ENCODE data around the gene ACTL7A. TPM values are rescaled to one million over a fixed set of nuclear protein-coding genes. Genes with fewer than 3 reads are reported as not detected.

The ACTL7A gene
- total RNA-seq, 2 donors from 2014 or later: not detected

DNA sequence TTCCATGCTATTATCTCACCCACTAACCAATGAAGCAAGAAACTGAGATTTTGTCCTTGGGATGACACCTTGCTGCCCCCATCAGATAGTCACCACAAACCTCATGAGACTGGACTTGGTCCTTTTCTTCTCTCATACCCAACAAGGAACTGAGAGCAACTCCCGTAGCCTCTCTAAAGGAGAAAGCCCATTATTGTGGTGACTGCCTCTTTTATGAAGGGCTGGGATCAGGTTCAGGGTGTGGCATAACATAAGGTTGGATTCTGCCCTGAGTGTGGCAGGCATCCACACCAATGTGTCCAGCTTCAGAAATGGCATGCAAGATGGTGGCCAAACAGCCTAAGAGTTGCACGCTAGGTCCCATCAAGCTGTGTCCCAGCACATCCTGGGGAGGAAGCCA lies 1.3 kb upstream of the ACTL7A start:
- Mint-ChIP-seq H3K9me3 (no peaks in the 10 kb centered on the region), H3K4me1 (no peaks in the 10 kb centered on the region), H3K36me3 (ENCODE audit: low read depth) (no peaks in the 10 kb centered on the region), H3K27me3 (ENCODE audit: insufficient read depth) (no peaks in the 10 kb centered on the region), H3K4me3 (no peak overlapping the region), H3K27ac (no peak overlapping the region)
- no peaks in the 10 kb centered on the region for H3K9me3 ChIP-seq (ENCODE audit: control insufficient read depth, low read length)
- no peaks in the 10 kb centered on the region for H3K36me3 ChIP-seq (ENCODE audit: control insufficient read depth, insufficient read depth, low read length)
- no peaks in the 10 kb centered on the region for H3K4me1 ChIP-seq (ENCODE audit: control insufficient read depth, insufficient read depth, low read length)
- WGBS, 2 experiments (ENCODE audit: insufficient coverage in 1 of 2, insufficient read length in 1 of 2): 99% methylated on average over 2 of the region's 2 CpGs; no CpG with 5 or more reads in 1 of the 2 experiments
- TF ChIP-seq, protein P1, sequence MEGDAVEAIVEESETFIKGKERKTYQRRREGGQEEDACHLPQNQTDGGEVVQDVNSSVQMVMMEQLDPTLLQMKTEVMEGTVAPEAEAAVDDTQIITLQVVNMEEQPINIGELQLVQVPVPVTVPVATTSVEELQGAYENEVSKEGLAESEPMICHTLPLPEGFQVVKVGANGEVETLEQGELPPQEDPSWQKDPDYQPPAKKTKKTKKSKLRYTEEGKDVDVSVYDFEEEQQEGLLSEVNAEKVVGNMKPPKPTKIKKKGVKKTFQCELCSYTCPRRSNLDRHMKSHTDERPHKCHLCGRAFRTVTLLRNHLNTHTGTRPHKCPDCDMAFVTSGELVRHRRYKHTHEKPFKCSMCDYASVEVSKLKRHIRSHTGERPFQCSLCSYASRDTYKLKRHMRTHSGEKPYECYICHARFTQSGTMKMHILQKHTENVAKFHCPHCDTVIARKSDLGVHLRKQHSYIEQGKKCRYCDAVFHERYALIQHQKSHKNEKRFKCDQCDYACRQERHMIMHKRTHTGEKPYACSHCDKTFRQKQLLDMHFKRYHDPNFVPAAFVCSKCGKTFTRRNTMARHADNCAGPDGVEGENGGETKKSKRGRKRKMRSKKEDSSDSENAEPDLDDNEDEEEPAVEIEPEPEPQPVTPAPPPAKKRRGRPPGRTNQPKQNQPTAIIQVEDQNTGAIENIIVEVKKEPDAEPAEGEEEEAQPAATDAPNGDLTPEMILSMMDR (conservative IDR thresholded peaks at IDR 0.05): no peak
- DNase-seq: no peak
- no peak overlapping the region for H3K27ac ChIP-seq (ENCODE audit: low read depth, low read length)
- no peak overlapping the region for H3K4me3 ChIP-seq (ENCODE audit: low read length)
- no peaks in the 10 kb centered on the region for H3K27me3 ChIP-seq (ENCODE audit: control insufficient read depth, insufficient read depth, low read length, poor library complexity, severe bottlenecking)
- H3K9ac ChIP-seq (ENCODE audit: extremely low read depth, low read length, poor library complexity, severe bottlenecking): no peak overlapping the region

DNA sequence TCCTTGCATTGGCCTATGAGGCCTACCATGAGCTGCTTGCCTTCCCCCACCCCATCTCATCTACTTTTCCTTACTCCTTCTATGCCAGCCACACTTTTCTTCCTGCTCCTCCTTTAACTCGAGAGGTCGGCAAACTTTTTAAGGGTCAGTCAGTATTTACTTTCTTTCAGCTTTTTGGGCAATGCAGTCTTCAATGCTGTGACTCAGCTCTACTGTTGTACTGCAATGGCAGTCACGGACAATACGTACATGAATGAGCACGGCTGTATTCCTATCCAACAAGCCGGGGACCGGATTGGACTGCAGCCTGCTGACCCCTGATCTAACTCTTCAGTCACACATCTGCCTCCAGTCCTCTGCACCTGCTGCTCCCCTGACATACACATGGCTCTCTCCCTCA lies 602 bp upstream of the ACTL7A start:
- WGBS, 2 experiments (ENCODE audit: insufficient coverage in 1 of 2, insufficient read length in 1 of 2): 96% methylated on average over 5 to 7 of the region's 7 CpGs
- TF ChIP-seq, protein P1 (conservative IDR thresholded peaks at IDR 0.05): no peak

DNA sequence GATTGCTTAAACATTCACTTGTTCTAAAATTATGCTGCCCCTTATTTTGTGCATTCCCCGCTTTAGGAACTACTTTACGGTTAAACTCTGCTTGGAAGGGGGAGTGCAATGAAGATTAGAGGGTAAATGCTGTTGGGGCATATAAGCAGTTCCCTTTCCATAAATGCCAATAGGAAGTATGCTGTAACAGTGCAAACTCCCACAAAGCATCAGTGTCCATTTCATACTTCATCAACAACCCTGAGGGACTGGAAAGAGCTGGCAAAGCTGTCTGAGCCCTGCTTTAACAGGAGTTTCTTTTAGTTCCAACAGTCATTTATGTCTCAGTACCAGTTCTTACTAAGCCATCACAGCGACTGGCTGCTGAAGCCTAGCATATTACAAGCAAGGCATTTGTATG lies 1.8 kb downstream of the ACTL7A start:
- Mint-ChIP-seq H3K36me3 (ENCODE audit: low read depth) (peaks cover 15% of the 10 kb centered on the region), H3K27ac (no peak overlapping the region), H3K9me3 (no peaks in the 10 kb centered on the region), H3K4me1 (no peaks in the 10 kb centered on the region), H3K27me3 (ENCODE audit: insufficient read depth) (no peaks in the 10 kb centered on the region), H3K4me3 (no peak overlapping the region)
- TF ChIP-seq, protein P1 (conservative IDR thresholded peaks at IDR 0.05): no peak
- no peak for DNase-seq
- H3K27me3 ChIP-seq (ENCODE audit: control insufficient read depth, insufficient read depth, low read length, poor library complexity, severe bottlenecking): no peaks in the 10 kb centered on the region
- H3K4me3 ChIP-seq (ENCODE audit: low read length): no peak overlapping the region
- H3K36me3 ChIP-seq (ENCODE audit: control insufficient read depth, insufficient read depth, low read length): peaks cover 15% of the 10 kb centered on the region
- no peak overlapping the region for H3K27ac ChIP-seq (ENCODE audit: low read depth, low read length)
- H3K4me1 ChIP-seq (ENCODE audit: control insufficient read depth, insufficient read depth, low read length): no peaks in the 10 kb centered on the region
- H3K9me3 ChIP-seq (ENCODE audit: control insufficient read depth, low read length): no peaks in the 10 kb centered on the region
- H3K9ac ChIP-seq (ENCODE audit: extremely low read depth, low read length, poor library complexity, severe bottlenecking): no peak overlapping the region
- WGBS, 2 experiments (ENCODE audit: insufficient coverage in 1 of 2, insufficient read length in 1 of 2): 89 to 95% methylated on average over 1 to 3 of the region's 3 CpGs

More for the DNA sequence above, 602 bp upstream of the ACTL7A start:
- Histone ChIP-seq H3K27ac (ENCODE audit: low read depth, low read length) (no peak overlapping the region), H3K4me3 (ENCODE audit: low read length) (no peak overlapping the region), H3K27me3 (ENCODE audit: control insufficient read depth, insufficient read depth, low read length, poor library complexity, severe bottlenecking) (no peaks in the 10 kb centered on the region), H3K9me3 (ENCODE audit: control insufficient read depth, low read length) (no peaks in the 10 kb centered on the region), H3K36me3 (ENCODE audit: control insufficient read depth, insufficient read depth, low read length) (no peaks in the 10 kb centered on the region), H3K4me1 (ENCODE audit: control insufficient read depth, insufficient read depth, low read length) (no peaks in the 10 kb centered on the region), H3K9ac (ENCODE audit: extremely low read depth, low read length, poor library complexity, severe bottlenecking) (no peak overlapping the region)
- no peak overlapping the region for H3K27ac Mint-ChIP-seq
- no peak for DNase-seq
- no peak overlapping the region for H3K4me3 Mint-ChIP-seq
- no peaks in the 10 kb centered on the region for H3K4me1 Mint-ChIP-seq
- no peaks in the 10 kb centered on the region for H3K36me3 Mint-ChIP-seq (ENCODE audit: low read depth)
- no peaks in the 10 kb centered on the region for H3K27me3 Mint-ChIP-seq (ENCODE audit: insufficient read depth)
- H3K9me3 Mint-ChIP-seq: no peaks in the 10 kb centered on the region
